Astrocyte (in vitro differentiated cells and primary cell): Measurements from ENCODE around the gene SEMA6B.

Experiments
- CTCF ChIP-seq: IDR thresholded peaks from 2 replicates; pipeline ENCODE4 v1.5.1; 2011; ENCODE audit warnings: low read depth, mild to moderate bottlenecking, inconsistent platforms, low read length, moderate library complexity; ENCODE audit not compliant: insufficient read depth
- EZH2 ChIP-seq: IDR thresholded peaks from 2 replicates; pipeline ENCODE4 v1.6.1; 2012; ENCODE audit warnings: mild to moderate bottlenecking, low read length, inconsistent platforms; ENCODE audit not compliant: insufficient read depth

GRCh38 chr19:4512070-4512469 is 47.4 kb downstream of the SEMA6B start:
- TF ChIP-seq EZH2 (no peak), CTCF (no peak)
